ENCODE measurements around the gene ADAMTSL1.

- no peak for TF ChIP-seq FOXA2 (IDR thresholded peaks at IDR 0.05)
- TF ChIP-seq MAX (IDR thresholded peaks at IDR 0.05): no peak
- TF ChIP-seq EGR1 (IDR thresholded peaks at IDR 0.05; ENCODE audit: low read depth in 2 of 2): no peak
- TF ChIP-seq CTCF (IDR thresholded peaks at IDR 0.05; ENCODE audit: low read depth, low read length, missing input control): no peak
- TF ChIP-seq JUND (IDR thresholded peaks at IDR 0.05): no peak
- TF ChIP-seq ZBTB33 (IDR thresholded peaks at IDR 0.05): no peak
- no peak for TF ChIP-seq YY1 (IDR thresholded peaks at IDR 0.05)
- no peak for TF ChIP-seq RAD21 (IDR thresholded peaks at IDR 0.05)
- no peak for TF ChIP-seq TAF1 (conservative IDR thresholded peaks at IDR 0.05)
- TF ChIP-seq REST (IDR thresholded peaks at IDR 0.05): no peak
- TF ChIP-seq ATF3 (IDR thresholded peaks at IDR 0.05): no peak
- TF ChIP-seq HNF4G (IDR thresholded peaks at IDR 0.05): no peak
- no peak for TF ChIP-seq RXRA (IDR thresholded peaks at IDR 0.05)
- TF ChIP-seq NR2F2 (IDR thresholded peaks at IDR 0.05): no peak
These were observed 35.0 kb upstream of the ADAMTSL1 start for GRCh38 chr9:18438951-18439350.
